GM20431 (cell line): ENCODE data around the gene ZNF536.
"Not testable (repeated sequence)": the region's sequence is repeated elsewhere in the genome, so short reads cannot be mapped to it uniquely, and the experiment has no call there.

Experiments
- in situ Hi-C: fragments of 300-500 bp; cut with MseI, MboI; formaldehyde crosslinking; loops from one replicate; pipeline ENCODE4 v1.15.0; 2020; ENCODE audit warnings: low sequenced_read_pairs; ENCODE audit not compliant: unreplicated experiment

Gene ZNF536

DNA sequence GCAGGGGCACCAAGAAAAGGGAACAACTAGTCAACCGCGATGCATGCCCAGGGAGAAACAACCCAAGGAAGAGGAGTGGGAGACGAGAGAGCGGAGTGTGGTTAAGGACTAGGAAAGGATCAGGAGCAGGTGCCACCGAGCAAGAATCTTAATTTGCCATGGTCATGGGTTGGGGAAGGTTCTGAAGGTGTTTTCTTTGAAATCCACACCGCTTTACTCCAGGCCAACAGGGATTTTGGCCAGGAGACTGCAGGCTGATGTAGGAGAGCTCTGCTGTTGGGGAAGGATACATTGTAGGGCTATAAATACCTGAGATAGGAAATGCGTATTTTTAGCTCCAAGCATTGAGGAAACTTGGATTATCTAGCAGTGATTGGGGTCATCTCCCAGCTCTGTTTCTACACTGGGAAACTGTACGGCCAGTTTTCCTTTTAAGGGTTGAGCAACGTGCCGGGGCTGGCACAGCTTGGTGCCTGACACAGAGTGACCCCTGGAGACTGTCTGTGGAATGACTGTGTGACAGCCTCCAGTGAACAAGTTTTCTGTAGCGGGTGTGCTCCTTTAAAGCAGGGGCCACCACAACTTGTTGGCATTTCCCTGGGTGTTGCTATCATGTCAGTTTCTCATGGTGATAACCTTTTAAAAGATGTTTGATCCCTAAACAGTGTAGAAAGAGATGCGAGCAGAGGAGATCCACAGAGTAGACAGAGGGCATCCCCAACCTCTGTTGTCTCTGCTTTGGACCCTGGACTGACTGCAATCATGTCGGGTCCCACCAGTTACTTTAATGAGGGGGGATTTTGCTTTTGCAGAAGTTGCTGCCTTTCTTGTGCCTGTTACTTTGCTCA, 34.3 kb downstream of the ZNF536 start:
- in situ Hi-C loops = no loop called here

DNA sequence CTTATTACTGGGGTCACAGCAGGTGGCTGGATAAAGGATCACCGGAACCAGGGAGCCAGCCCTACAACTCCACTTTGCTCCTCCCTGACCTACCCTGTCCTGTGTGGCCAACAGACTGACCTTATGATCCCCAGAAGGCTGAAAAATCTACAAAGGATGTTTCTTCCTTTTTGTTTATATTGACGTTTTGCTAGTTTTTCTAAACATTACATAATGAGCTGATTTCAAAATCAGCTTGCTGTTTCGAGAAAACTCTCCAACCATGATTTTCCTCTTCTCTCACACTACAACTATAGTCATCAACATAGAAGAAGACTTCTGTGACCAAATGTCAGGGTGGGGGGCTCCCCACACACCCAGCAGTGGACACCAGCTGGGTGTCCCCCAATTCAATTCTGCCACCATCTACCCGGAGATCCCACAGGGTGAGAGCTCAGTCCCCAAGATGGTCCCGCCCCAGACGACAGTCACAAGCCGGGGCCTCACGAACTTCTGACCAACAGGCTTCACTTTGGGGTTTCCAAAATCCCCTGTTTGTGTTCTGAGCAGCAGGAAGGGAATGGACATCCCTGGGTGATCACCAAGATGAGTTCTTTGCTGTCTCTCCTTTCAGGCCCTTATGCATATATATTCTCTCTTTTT, 35.0 kb downstream of the ZNF536 start:
- in situ Hi-C loops = no loop called here

DNA sequence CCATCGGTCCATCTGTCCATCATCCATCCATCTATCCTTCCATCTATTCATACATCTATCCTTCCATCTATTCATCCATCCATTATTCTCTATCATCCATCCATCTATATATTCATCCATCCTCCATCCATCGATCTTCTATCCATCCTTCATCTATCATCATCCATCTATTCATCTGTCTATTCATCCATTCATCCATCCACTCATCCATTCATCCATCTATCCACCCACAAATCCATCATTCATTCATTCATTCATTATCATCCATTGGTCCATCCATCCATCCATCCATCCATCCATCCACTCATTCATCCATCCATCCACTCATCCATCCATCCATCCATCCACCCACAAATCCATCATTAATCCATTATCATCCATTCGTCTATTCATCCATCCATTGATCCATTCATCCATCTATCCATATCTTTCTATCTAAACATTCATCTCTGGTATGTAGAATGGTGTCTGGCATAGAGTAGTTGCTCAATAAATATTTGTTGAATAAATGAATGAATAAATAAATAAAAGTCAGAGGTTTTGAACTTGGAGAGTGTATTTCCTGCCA, 36.6 kb downstream of the ZNF536 start:
- in situ Hi-C loops = no loop called here

DNA sequence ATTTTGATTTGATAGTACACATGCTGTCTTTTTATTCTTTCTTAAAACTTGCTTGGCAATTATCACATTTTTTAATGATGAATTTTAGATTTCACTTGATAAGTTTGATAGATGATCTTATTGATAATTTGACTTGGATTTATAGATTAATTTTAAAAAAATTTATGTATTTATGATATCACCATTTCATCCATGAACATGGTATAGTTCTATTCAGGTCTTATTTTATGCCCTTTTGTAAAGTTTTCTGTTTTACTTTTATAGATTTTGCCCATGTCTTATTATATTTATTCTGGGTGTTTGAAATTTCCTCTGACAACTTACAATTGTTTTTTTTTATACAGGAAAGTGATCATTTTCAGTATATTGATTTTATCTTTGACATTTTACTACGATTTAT, 39.5 kb downstream of the ZNF536 start:
- in situ Hi-C loops = no loop called here

DNA sequence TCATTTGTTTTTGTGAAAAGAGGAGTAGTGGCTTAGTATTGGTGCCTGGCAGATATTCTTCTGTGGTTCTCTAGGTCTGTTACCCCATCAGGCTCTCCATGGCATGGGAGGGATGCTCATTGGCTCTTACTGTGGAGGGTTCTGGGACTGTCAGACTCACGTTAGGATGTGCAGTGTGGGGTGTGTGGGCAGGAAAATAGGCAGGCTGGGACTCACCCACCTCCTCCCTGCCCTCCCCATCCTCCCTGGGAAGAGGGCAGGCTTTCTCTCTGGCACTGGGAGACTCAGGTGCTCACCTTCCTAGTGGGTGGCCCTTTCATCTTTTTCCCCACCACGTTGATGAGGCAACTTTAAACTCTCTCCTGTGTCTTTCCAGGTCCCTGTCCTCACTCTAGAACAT, 44.2 kb downstream of the ZNF536 start:
- in situ Hi-C loops = no loop called here

DNA sequence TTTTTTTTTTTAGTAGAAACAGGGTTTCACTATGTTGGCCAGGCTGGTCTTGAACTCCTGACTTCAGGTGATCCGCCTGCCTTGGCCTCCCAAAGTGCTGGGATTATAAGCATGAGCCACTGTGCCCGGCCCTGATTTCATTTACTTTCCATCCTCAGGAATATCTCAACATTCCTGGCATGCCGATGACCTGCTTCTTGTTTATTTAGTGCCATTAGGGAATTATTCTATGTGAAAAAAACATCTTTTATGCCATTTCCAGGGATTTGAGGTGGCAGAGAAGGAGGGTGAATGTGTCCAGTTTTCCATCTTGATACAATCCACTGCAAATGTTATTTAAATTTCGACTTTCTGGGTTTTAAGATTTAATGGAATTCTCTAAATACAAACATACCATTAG, 45.0 kb downstream of the ZNF536 start:
- in situ Hi-C loops = not testable (repeated sequence)

DNA sequence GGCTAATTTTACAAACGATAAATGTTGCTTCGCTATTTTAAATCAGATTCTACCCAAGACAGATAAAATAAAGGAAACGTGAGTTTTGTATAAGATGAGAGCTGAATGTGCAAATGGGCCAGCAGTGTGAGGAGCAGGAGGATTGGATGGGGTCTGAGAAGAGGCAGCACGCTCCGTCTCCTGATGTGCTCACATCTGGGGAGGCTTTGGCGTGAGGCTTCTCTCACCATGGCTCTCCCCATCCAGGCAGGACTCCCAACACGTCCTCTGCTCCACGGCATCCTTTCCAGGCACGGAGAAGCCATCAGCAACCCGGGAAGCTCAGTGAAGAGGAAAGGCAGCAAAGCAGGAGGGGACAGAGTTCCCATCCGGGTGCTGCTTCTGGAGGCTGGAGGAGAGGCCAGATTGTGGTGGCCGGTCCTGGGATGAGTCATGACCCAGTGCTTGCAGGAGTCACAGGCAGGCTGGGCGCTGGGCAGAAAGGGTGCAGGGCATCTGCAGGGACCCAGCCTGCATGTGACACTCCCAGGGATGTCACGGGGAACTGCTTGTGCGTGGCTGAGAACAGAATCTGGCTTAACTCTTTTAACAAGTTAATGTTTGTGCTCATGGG, 47.5 kb downstream of the ZNF536 start:
- in situ Hi-C loops = no loop called here

DNA sequence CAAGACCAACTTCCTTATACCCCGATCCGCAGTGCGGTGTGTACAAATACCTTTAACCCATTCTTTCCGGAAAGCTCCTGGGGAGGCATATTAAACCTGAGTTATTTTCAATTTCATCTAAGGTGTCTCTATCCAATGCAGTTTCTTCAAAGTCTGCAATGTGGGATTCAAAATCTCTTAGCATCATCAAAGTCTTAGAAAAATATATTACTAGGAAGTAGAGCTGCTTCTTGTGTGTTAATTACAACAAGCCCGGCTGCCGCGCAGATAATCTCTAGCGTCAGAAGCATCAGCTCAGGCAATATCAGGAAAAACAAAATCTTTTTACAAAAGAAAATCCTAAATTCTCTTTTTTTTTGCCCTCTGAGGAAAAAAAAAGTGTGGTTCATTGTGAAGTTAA, 48.1 kb downstream of the ZNF536 start:
- in situ Hi-C loops = no loop called here

DNA sequence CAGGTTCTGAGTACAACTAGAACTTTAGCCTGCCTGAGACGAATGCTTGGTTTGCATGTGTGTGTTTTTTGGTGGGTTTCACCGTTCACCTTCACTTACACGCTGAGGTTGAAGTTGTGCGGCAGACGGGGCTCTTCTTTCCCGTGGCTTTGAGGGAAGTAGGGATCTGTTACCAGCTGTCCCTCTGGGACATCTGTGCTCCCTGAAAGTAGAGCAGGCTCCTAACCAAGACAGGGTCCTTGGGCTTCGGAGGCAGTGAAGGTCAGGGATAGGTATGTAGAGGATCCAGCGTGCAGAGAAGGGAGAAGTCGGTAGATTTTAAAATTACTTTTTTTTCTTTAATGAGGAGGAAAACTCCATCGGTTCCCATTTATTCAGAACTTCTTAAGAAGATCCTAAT, 48.7 kb downstream of the ZNF536 start:
- in situ Hi-C loops = no loop called here

DNA sequence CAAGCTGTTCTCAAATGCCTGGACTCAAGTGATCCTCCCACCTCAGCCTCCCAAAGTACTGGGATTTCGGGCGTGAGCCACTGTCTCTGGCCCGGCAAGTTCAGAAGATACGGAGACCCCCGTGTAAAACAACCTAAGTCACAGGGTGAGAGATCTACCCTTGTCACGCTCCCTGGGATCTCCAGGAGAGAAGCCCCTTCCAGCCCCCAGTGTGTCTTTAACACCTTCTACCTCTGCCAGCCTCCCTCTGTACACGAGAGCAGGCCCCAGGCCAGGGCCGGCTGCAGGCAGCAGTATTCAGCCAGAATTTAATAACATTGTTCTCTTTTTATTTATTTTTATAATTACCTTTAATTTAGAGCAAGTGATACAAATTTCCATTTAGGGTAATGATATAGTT, 49.4 kb downstream of the ZNF536 start:
- in situ Hi-C loops = no loop called here

DNA sequence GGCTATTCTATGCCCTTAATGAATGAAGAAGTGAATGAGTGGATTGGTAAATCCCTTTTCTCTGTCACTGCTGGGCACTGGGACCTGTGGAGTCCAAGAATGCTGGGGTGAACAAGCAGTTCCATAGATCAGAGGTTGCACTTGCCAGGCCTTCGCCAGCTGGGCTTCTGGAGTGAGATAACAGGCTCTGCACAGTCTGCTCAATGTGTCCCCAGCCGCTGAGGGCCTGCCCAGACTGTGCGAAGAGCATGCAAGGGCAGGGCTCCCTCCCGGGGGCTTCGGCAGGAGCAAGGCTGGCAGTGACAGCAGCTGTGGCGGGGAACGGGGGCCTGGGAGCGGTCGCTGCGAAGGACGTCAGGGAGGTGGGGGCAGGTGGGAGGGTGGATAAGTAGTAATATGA, 51.3 kb downstream of the ZNF536 start:
- in situ Hi-C loops = no loop called here

DNA sequence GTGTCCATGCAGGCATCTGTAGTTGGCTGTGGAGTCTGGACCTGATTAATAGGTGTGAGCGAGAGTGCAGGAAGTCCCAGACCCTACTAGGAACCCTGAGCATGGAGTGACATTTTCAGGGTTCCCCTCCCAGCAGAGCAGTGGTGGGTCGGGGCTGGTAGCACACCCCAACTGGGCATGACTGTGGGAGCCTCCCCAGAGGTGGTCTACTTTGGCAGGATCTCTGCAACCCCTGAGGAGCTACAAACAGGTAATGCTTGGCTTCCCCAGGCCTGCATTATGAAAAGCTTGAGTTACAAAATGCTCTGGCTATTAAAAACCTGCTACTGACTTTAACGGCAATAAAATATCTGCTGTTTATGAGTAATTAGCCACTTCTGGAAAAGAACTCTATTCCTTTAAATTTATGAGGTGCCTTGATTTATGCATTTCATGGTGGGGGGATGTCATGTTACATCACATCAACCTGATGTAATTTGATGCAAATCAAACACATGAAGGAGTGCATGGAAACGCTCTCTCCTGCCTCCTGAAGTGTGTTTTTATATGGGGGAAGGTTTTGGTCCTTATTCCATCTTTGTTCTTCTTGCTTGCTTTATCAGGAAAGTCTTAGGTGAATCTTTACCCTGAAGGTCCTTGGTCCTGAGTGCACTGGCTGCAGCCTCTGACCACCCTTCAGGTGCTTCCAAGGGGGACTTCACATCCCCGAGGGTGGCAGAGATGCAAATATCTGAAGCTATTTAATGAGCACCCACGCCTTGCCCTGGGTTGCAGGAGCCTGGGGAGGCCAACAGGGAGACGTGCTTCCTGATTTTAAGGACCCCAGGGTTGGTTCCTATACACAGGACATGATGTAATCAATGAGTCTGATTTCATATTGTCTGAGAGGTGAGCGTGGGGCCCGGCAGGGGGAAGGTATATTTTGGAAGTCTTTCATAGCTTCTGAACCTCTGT, 54.0 kb downstream of the ZNF536 start:
- in situ Hi-C loops = no loop called here

DNA sequence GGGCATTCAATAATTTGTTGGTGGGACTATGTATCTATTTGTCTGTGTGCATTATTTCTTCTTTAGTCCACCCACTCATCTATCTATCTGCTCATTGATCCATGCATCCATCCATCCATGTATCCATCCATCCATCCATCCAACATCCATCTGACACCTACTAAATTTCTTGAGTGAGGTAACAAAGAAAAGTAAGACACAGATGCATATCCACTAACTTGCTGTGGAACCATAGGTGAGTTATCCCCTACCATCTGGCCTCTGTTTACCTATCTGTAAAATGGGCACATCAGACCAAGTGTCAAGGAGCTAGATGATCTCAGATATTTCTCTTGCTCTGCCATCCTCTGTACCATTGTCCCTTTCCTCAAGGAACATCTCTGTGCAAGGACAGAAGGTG, 54.7 kb downstream of the ZNF536 start:
- in situ Hi-C loops = no loop called here

DNA sequence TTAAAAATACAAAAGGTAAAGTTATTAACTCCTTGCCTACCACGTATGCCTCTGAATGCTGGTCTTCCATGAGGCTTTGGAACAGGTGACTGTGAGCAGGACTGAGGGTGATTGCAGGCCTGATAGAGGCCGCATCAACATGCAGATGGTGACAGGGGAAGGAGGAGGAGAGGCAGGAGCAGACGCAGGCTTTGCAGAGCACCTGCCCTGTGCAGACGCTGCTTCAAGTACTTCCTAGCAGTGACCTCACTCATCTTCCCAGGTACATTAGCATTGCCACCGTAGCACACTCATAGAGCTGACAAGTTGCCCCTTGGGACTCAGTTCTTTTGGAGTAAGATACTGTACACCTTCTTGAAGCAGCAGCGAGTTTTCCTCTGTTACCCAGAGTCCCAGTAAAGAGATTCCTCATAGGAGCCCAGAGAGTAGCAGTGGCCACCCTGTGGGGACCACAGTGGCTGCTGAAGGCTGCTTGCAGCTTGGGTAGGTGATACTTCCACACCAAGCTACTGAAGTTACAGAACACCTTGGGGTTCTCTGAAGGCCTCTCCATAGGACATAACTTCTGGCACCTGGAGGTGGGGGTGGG, 56.0 kb downstream of the ZNF536 start:
- in situ Hi-C loops = no loop called here

DNA sequence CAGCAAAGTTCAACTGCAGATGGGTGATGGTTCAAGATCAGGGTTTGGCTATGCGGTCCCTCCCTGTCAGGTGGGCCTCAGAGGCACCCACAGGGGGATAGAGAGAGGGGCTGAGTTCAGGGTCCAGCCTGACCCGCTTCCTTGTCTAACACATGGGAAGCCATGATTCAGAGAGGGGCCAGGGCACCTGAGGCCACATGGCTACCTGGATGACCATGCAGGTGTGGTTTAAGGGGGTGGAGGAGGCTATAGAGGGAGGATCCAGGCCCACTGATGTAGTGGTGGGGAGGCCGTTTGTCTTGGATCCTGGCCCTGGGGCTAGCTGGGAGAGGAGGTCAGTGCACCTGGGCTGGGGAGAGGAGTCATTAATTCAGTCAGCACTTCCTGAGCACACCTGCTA, 56.7 kb downstream of the ZNF536 start:
- in situ Hi-C loops = no loop called here

DNA sequence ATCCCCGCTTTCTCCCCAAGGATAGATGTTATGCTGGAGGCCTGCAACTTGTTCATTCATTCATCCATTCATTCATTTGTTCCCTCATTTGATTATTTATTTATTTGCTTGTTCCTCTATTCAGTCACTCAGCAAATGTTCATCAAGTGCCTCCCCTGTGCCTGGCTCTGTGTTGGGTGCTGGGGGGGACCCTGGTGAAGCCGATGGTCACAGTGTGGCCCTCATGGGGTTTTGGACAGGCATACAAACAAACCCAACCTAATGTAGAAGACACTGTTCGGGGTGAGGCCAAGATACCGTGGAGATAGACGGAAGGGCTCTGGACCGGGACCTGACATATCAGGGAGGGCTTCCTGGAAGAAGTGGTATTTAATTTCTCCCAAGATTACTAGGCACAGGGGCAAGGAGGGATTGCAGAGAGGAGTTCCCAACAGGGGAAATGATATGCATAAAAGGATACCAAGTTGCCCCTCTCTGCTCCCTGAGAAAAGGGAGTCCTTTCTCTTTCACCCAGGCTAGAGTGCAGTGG, 58.1 kb downstream of the ZNF536 start:
- in situ Hi-C loops = no loop called here

DNA sequence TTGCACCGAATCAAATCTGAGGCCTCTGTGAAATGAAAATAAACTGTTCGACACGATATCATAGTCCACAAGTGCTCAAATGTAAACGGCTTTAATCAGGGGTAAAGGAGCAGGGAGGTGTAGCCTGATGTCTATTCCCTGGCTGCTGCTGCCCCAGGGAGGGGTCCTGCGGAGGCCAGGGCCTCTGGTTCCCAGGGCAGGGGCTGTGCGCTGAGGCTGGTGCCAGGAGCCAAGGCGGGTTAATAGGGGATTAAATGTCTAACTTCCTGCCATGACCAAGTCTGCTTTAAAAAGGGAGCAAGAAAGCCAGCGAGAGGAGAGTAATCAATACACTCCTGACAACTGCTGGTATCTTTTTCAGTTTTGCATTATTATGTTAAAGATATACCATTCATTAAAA, 59.4 kb downstream of the ZNF536 start:
- in situ Hi-C loops = no loop called here

DNA sequence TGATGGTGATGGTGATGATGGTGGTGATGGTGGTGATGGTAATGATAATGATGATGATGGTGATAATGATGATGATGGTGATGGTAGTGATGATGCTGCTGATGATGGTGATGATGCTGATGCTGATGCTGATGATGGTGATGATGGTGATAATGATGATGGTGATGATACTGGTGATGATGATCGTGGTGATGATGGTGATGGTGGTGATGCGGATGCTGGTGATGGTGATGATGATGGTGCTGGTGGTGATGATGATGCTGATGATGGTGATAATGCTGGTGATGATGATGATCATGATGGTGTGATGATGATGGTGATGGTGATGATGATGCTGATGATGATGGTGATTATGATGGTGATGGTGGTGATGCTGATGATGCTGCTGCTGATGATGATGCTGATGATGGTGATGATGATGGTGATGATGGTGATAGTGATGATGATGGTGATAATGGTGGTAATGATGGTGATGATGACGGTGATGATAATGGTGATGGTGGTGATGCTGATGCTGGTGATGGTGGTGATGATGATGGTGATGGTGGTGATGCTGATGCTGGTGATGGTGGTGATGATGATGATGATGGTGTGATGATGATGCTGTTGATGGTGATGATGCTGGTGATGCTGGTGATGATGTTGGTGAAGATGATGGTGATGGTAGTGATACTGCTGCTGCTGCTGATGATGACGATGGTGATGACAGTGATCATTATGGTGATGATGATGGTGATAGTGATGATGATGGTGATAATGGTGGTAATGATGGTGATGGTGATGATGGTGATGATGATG, 62.8 kb downstream of the ZNF536 start:
- in situ Hi-C loops = no loop called here

DNA sequence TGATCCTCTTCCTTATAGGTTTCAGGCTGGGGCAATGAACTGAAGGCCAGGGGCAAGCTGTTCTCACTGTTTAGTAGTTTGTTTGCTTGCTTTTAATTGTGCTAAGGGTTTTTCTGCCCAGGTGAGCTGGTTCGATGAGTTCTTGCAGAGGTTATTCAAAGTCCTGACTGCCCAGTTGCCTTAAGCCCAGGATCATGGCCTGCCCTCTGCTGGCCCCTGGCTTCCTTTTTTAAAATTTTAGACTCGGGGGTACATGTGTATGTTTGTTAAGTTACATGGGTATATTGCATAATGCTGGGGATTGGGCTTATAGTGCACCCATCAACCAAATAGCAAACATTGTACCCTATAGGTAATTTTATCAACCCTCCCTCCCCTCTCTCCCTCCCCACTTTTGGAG, 65.7 kb downstream of the ZNF536 start:
- in situ Hi-C loops = no loop called here
